Panc1 (cell line): Measurements from ENCODE around the gene EFNA1. TPM values are rescaled to one million over a fixed set of nuclear protein-coding genes. Genes with fewer than 3 reads are reported as not detected.

ENCODE experiments used
- ATAC-seq: fragments of 200-7000 bp; cut with Tn5 transposase; 2 replicates; pipeline ENCODE4 v1.9.1; 2020; ENCODE audit warnings: mild to moderate bottlenecking, moderate library complexity
- BruUV-seq: library from RNA; stranded (reverse); fragments of 400-500 nt; replicated peaks from 2 replicates; lab custom pipeline; 2021; lab: Mats Ljungman, UMichigan
- CTCF ChIA-PET: fragments of 300-600 bp; sonication (Branson Sonifier 250); formaldehyde crosslinking; loops from one replicate; lab custom pipeline; 2022; ENCODE audit warnings: antibody characterized with exemption; lab: Charles Lee
- POLR2A ChIA-PET: fragments of 300-600 bp; sonication (Branson Sonifier 250); formaldehyde crosslinking; loops from one replicate; lab custom pipeline; 2022; ENCODE audit warnings: antibody characterized with exemption; lab: Charles Lee
- DNase-seq: peaks from one replicate; pipeline ENCODE4 v3.0.0-alpha.2; 2010; ENCODE audit warnings: low read depth, low spot score
- H3K27ac ChIP-seq: 2 replicates; pipeline ENCODE4 v1.5.1; 2011; ENCODE audit warnings: mild to moderate bottlenecking, low read length, inconsistent platforms
- H3K27me3 ChIP-seq: fragments of 200-500 bp; sonication (Bioruptor generic); 2 replicates; pipeline ENCODE4 v1.6.0; 2014; ENCODE audit warnings: low read length, inconsistent platforms; ENCODE audit not compliant: control insufficient read depth, insufficient read depth
- H3K36me3 ChIP-seq: fragments of 200-500 bp; sonication (Bioruptor generic); 2 replicates; pipeline ENCODE4 v1.5.1; 2014; ENCODE audit warnings: inconsistent platforms, mild to moderate bottlenecking, low read length, moderate library complexity; ENCODE audit not compliant: control insufficient read depth, insufficient read depth
- H3K4me1 ChIP-seq: 2 replicates; pipeline ENCODE4 v1.5.1; 2011; ENCODE audit warnings: inconsistent platforms, mild to moderate bottlenecking, low read length, moderate library complexity; ENCODE audit not compliant: control insufficient read depth, insufficient read depth
- H3K4me3 ChIP-seq, 2 experiments: 2 replicates each; pipeline ENCODE4 v1.5.1; 2011 to 2012; ENCODE audit warnings: low read depth in 2 of 2, low read length in 2 of 2, mild to moderate bottlenecking in 2 of 2, inconsistent platforms in 1 of 2, moderate library complexity in 1 of 2
- H3K9me3 ChIP-seq: fragments of 200-500 bp; sonication (Bioruptor generic); 2 replicates; pipeline ENCODE4 v1.5.1; 2014; ENCODE audit warnings: low read depth, mild to moderate bottlenecking, inconsistent platforms, low read length, moderate library complexity; ENCODE audit not compliant: control insufficient read depth, insufficient read depth
- CTCF ChIP-seq: fragments of 450-650 bp; IDR thresholded peaks from 2 replicates; pipeline ENCODE4 v1.5.1; 2017; ENCODE audit warnings: mild to moderate bottlenecking
- POLR2AphosphoS5 ChIP-seq: IDR thresholded peaks from 2 replicates; pipeline ENCODE4 v1.6.1; 2012; ENCODE audit warnings: mild to moderate bottlenecking, low read depth, low read length, moderate library complexity
- SIN3A ChIP-seq: IDR thresholded peaks from 2 replicates; pipeline ENCODE4 v1.6.1; 2012; ENCODE audit warnings: low read depth, mild to moderate bottlenecking, low read length, moderate library complexity, borderline replicate concordance; ENCODE audit not compliant: insufficient read depth
- TCF7L2 ChIP-seq: IDR thresholded peaks from 2 replicates; pipeline ENCODE4 v1.6.1; 2011; ENCODE audit warnings: mild to moderate bottlenecking, low read depth, low read length, inconsistent platforms
- in situ Hi-C: cut with HindIII; loops from 2 replicates; pipeline ENCODE4 v1.10.0; 2016; ENCODE audit warnings: low sequenced_read_pairs, low pct_unique_long_range_greater_than_20kb
- intact Hi-C: fragments of 100-400 bp; cut with micrococcal nuclease; formaldehyde crosslinking; loops from one replicate; pipeline ENCODE4 v1.10.0; 2022; ENCODE audit not compliant: unreplicated experiment
- total RNA-seq: library from RNA; stranded (reverse); gene quantifications from one replicate; pipeline ENCODE4 v1.2.1, GENCODE V29; 2021; ENCODE audit not compliant: unreplicated experiment
- TF ChIP-seq, protein P1 (sequence below), 2 experiments: IDR thresholded peaks; 2 replicates each; pipeline ENCODE4 v1.6.1; 2011 to 2012; ENCODE audit warnings: low read depth in 2 of 2, control low read depth in 1 of 2, low read length in 1 of 2, mild to moderate bottlenecking in 1 of 2, moderate library complexity in 1 of 2; ENCODE audit not compliant: insufficient read depth in 1 of 2

EFNA1 gene
- total RNA-seq, 1 experiment from 2014 or later = 23.8 TPM

- Histone ChIP-seq H3K4me1 (peaks cover 16% of the 10 kb centered on the region; the same call in 1 of the 2 replicates), H3K27ac (no peak overlapping the region), H3K9me3 (no peaks in the 10 kb centered on the region), H3K27me3 (peaks cover 2% of the 10 kb centered on the region; the same call in 1 of the 2 replicates), H3K36me3 (no peaks in the 10 kb centered on the region), H3K4me3 (no peak overlapping the region)
- ChIA-PET CTCF (interaction anchor here (0.6 to 2.0 kb wide), 6 partner anchors 13 to 81 kb away, joined by 3 to 27 read pairs (median 8); partner anchors contain the start of genes KRTCAP2 and SLC50A1), POLR2A (no interaction called here)
- BruUV-seq = no TSS peak
- no peak for TF ChIP-seq TCF7L2
- TF ChIP-seq, protein P1, sequence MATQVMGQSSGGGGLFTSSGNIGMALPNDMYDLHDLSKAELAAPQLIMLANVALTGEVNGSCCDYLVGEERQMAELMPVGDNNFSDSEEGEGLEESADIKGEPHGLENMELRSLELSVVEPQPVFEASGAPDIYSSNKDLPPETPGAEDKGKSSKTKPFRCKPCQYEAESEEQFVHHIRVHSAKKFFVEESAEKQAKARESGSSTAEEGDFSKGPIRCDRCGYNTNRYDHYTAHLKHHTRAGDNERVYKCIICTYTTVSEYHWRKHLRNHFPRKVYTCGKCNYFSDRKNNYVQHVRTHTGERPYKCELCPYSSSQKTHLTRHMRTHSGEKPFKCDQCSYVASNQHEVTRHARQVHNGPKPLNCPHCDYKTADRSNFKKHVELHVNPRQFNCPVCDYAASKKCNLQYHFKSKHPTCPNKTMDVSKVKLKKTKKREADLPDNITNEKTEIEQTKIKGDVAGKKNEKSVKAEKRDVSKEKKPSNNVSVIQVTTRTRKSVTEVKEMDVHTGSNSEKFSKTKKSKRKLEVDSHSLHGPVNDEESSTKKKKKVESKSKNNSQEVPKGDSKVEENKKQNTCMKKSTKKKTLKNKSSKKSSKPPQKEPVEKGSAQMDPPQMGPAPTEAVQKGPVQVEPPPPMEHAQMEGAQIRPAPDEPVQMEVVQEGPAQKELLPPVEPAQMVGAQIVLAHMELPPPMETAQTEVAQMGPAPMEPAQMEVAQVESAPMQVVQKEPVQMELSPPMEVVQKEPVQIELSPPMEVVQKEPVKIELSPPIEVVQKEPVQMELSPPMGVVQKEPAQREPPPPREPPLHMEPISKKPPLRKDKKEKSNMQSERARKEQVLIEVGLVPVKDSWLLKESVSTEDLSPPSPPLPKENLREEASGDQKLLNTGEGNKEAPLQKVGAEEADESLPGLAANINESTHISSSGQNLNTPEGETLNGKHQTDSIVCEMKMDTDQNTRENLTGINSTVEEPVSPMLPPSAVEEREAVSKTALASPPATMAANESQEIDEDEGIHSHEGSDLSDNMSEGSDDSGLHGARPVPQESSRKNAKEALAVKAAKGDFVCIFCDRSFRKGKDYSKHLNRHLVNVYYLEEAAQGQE (IDR thresholded peaks at IDR 0.05; ENCODE audit: insufficient read depth in 1 of 2, low read depth in 2 of 2, low read length in 1 of 2) = no peak
- no peak for TF ChIP-seq SIN3A
- no peak for TF ChIP-seq POLR2AphosphoS5
- TF ChIP-seq CTCF = no peak
- DNase-seq (no peak), ATAC-seq (no peak)
- in situ Hi-C loops (no loop called here), intact Hi-C loops (loop anchor here (2.0 to 5.0 kb wide), 2 partner anchors 35 to 77 kb away; partner anchors contain the start of gene EFNA1)
Measured at GRCh38 chr1:155092131-155092530, 35.5 kb upstream of the EFNA1 start.

DNA sequence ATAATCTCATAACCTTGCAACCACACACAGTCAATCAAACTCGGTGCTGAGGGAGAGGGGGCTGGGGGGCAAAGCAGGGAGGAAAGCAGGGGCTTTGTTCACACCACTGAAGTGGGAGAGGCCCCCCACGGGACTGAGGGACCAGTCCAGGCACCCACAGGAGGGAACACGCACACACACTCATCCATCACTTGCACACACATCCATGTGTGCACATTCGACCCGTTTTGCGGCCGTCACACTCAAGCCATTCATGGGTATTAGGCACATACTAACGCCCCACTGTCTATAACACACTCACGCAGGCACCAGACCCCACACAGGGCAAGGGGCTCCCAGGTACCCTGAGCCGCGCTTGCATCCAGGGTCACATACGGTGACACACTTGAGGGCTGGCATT is 35.0 kb upstream of the EFNA1 start:
- no peaks in the 10 kb centered on the region for H3K36me3 ChIP-seq
- CTCF ChIA-PET = interaction anchor here (1.8 to 2.0 kb wide), 2 partner anchors 76 to 80 kb away, joined by 15 to 27 read pairs; partner anchors contain the start of gene KRTCAP2
- in situ Hi-C loops = no loop called here
- ATAC-seq (no peak), DNase-seq (no peak)
- no peak overlapping the region for H3K4me3 ChIP-seq
- intact Hi-C loops = loop anchor here (2.0 to 5.0 kb wide), 2 partner anchors 35 to 76 kb away; partner anchors contain the start of gene EFNA1
- H3K4me1 ChIP-seq = peaks cover 16% of the 10 kb centered on the region; the same call in 1 of the 2 replicates
- BruUV-seq = no TSS peak
- TF ChIP-seq SIN3A = no peak
- TF ChIP-seq CTCF = no peak
- TF ChIP-seq POLR2AphosphoS5 = no peak
- TF ChIP-seq, protein P1 (IDR thresholded peaks at IDR 0.05; ENCODE audit: insufficient read depth in 1 of 2, low read depth in 2 of 2, low read length in 1 of 2) = no peak
- TF ChIP-seq TCF7L2 = no peak
- H3K9me3 ChIP-seq = no peaks in the 10 kb centered on the region
- H3K27ac ChIP-seq = no peak overlapping the region
- peaks cover 2% of the 10 kb centered on the region; the same call in 1 of the 2 replicates for H3K27me3 ChIP-seq
- POLR2A ChIA-PET = no interaction called here
